Peyer's patch (tissue), 4 donors: ENCODE measurements around the gene NBAS. TPM values are rescaled to one million over a fixed set of nuclear protein-coding genes. Genes with fewer than 3 reads are reported as not detected.

Experiments
- DNase-seq, 3 donors: peaks; one replicate each; pipeline ENCODE4 v3.0.0-alpha.2; 2017 to 2019
- H3K27ac ChIP-seq, 4 donors: fragments of 200-600 bp; sonication (generic); one replicate each; pipeline ENCODE4 v1.5.1; 2016 to 2019
- H3K27me3 ChIP-seq, 2 donors: fragments of 200-600 bp; sonication (generic); one replicate each; pipeline ENCODE4 v1.5.1; 2019
- H3K36me3 ChIP-seq, 3 donors: fragments of 200-600 bp; sonication (generic); one replicate each; pipeline ENCODE4 v1.5.1; 2016 to 2019
- H3K4me1 ChIP-seq, 4 donors: fragments of 200-600 bp; sonication (generic); one replicate each; pipeline ENCODE4 v1.5.1; 2016 to 2019
- H3K4me3 ChIP-seq, 4 donors: fragments of 200-600 bp; sonication (generic); 1 replicate in 3 of 4; 2 replicates in 1 of 4; pipeline ENCODE4 v1.5.1; 2016 to 2019; ENCODE audit warnings: mild to moderate bottlenecking in 1 of 4
- H3K9me3 ChIP-seq, 4 donors: fragments of 200-600 bp; sonication (generic); one replicate each; pipeline ENCODE4 v1.5.1; 2016 to 2019; ENCODE audit warnings: mild to moderate bottlenecking in 1 of 4
- CTCF ChIP-seq, 6 experiments: fragments of 450-650 bp in 4 of 6; fragments of 200-600 bp in 2 of 6; sonication (generic) in 1 of 6; IDR thresholded peaks; one replicate each; pipeline ENCODE4 v1.5.1; 2017 to 2019; ENCODE audit warnings: antibody characterized with exemption in 6 of 6, mild to moderate bottlenecking in 3 of 6, moderate library complexity in 1 of 6
- POLR2A ChIP-seq, 2 donors: fragments of 450-650 bp; IDR thresholded peaks; one replicate each; pipeline ENCODE4 v1.5.1; 2017; ENCODE audit warnings: antibody characterized with exemption in 2 of 2, mild to moderate bottlenecking in 2 of 2, moderate library complexity in 2 of 2
- total RNA-seq, 4 donors: library from RNA; depleted of rRNA; stranded (reverse); fragments of >200 nt; gene quantifications; one replicate each; pipeline ENCODE4 v1.1.0, GENCODE V29; 2016

NBAS gene
- total RNA-seq, 4 donors from 2014 or later, result 43.2 to 70.2 (median 55.3) TPM

- TF ChIP-seq CTCF (IDR thresholded peaks at IDR 0.05) (no peak), POLR2A (IDR thresholded peaks at IDR 0.05) (no peak)
- DNase-seq, result no peak
- Histone ChIP-seq H3K27ac (no peak overlapping the region), H3K9me3 (no peaks in the 10 kb centered on the region), H3K4me3 (no peak overlapping the region), H3K36me3 (peaks cover 5 to 99% (median 5%) of the 10 kb centered on the region in 3 donors), H3K27me3 (no peaks in the 10 kb centered on the region), H3K4me1 (no peaks in the 10 kb centered on the region)
Measured at GRCh38 chr2:15601681-15602080, 40.5 kb upstream of the NBAS start.

GRCh38 chr2:15599994-15600393 is 38.9 kb upstream of the NBAS start:
- no peak for DNase-seq
- Histone ChIP-seq H3K9me3 (no peaks in the 10 kb centered on the region), H3K36me3 (peaks cover 5 to 98% (median 5%) of the 10 kb centered on the region in 3 donors), H3K27ac (no peak overlapping the region), H3K4me1 (no peaks in the 10 kb centered on the region), H3K4me3 (no peak overlapping the region), H3K27me3 (no peaks in the 10 kb centered on the region)
- TF ChIP-seq CTCF (IDR thresholded peaks at IDR 0.05) (no peak), POLR2A (IDR thresholded peaks at IDR 0.05) (no peak)

- no peaks in the 10 kb centered on the region for H3K9me3 ChIP-seq
- H3K4me1 ChIP-seq, result peaks cover 0 to 15% (median 4%) of the 10 kb centered on the region in 4 donors
- no peak for DNase-seq
- no peak overlapping the region for H3K27ac ChIP-seq
- H3K27me3 ChIP-seq, result no peaks in the 10 kb centered on the region
- no peak overlapping the region for H3K4me3 ChIP-seq
- peaks cover 0 to 68% (median 5%) of the 10 kb centered on the region in 3 donors for H3K36me3 ChIP-seq
- no peak for TF ChIP-seq CTCF (IDR thresholded peaks at IDR 0.05)
- no peak for TF ChIP-seq POLR2A (IDR thresholded peaks at IDR 0.05)
Measured at GRCh38 chr2:15596968-15597367, 35.8 kb upstream of the NBAS start.

GRCh38 chr2:15596350-15596749 is 35.2 kb upstream of the NBAS start:
- peaks cover 0 to 62% (median 5%) of the 10 kb centered on the region in 3 donors for H3K36me3 ChIP-seq
- H3K4me1 ChIP-seq, result peaks cover 0 to 16% (median 4%) of the 10 kb centered on the region in 4 donors
- no peak for TF ChIP-seq CTCF (IDR thresholded peaks at IDR 0.05)
- TF ChIP-seq POLR2A (IDR thresholded peaks at IDR 0.05), result no peak
- H3K4me3 ChIP-seq, result no peak overlapping the region
- no peaks in the 10 kb centered on the region for H3K9me3 ChIP-seq
- DNase-seq, result no peak
- no peak overlapping the region for H3K27ac ChIP-seq
- no peaks in the 10 kb centered on the region for H3K27me3 ChIP-seq

GRCh38 chr2:15595936-15596335 is 34.8 kb upstream of the NBAS start:
- H3K9me3 ChIP-seq, result no peaks in the 10 kb centered on the region
- no peak overlapping the region for H3K27ac ChIP-seq
- peaks cover 0 to 58% (median 1%) of the 10 kb centered on the region in 3 donors for H3K36me3 ChIP-seq
- no peaks in the 10 kb centered on the region for H3K27me3 ChIP-seq
- H3K4me1 ChIP-seq, result peaks cover 0 to 20% (median 4%) of the 10 kb centered on the region in 4 donors
- DNase-seq, result no peak
- no peak for TF ChIP-seq CTCF (IDR thresholded peaks at IDR 0.05)
- TF ChIP-seq POLR2A (IDR thresholded peaks at IDR 0.05), result no peak
- H3K4me3 ChIP-seq, result no peak overlapping the region
